A549 (cell line): ENCODE data around the gene WDR70. TPM values are rescaled to one million over a fixed set of nuclear protein-coding genes. Genes with fewer than 3 reads are reported as not detected.

ENCODE experiments used
- ATAC-seq, 2 experiments: fragments of 200-7000 bp in 1 of 2; fragments of >200 bp in 1 of 2; cut with Nextera tagmentation in 1 of 2; cut with Tn5 transposase in 1 of 2; 3 replicates each; pipeline versions ENCODE4 v1.8.0 to v1.9.1; 2018 to 2020; ENCODE audit warnings: mild to moderate bottlenecking in 1 of 2, moderate library complexity in 1 of 2
- CTCF ChIA-PET: fragments of 300-600 bp; sonication (Branson Sonifier 250); formaldehyde crosslinking; extraction: SDS; loops from one replicate; lab custom pipeline; 2021; ENCODE audit warnings: antibody characterized with exemption, inconsistent platforms; lab: Yijun Ruan, JAX
- POLR2A ChIA-PET: fragments of 350-600 bp; formaldehyde crosslinking; extraction: SDS; loops from one replicate; lab custom pipeline; 2021; ENCODE audit warnings: antibody characterized with exemption, inconsistent platforms; lab: Yijun Ruan, JAX
- DNase-seq, 2 experiments: peaks; one replicate each; pipeline versions ENCODE4 v3.0.0 to v3.0.0-alpha.2; 2011 to 2016; ENCODE audit warnings: low read depth in 1 of 2, low spot score in 1 of 2
- FAIRE-seq: peaks from 2 replicates; lab custom pipeline; 2011; peaks lifted over from hg19 to GRCh38; lab: Jason Lieb, UNC
- H3K27ac ChIP-seq, 2 experiments: fragments of >200 bp; sonication (Bioruptor Twin); formaldehyde crosslinking; 3 replicates each; pipeline ENCODE4 v1.5.1; 2016 to 2017
- H3K4me1 ChIP-seq: fragments of >200 bp; sonication (Bioruptor Twin); formaldehyde crosslinking; 3 replicates; pipeline ENCODE4 v1.6.1; 2016
- H3K4me2 ChIP-seq: fragments of >200 bp; sonication (Bioruptor Twin); formaldehyde crosslinking; 3 replicates; pipeline ENCODE4 v1.6.1; 2016
- H3K4me3 ChIP-seq: fragments of >200 bp; sonication (Bioruptor Twin); formaldehyde crosslinking; 3 replicates; pipeline ENCODE4 v1.5.1; 2016
- H3K9me3 ChIP-seq: fragments of >200 bp; sonication (Bioruptor Twin); formaldehyde crosslinking; 3 replicates; pipeline ENCODE4 v1.6.1; 2016
- ATOH8 ChIP-seq: fragments of 250-450 bp; sonication (Bioruptor Pico); IDR thresholded peaks from 2 replicates; pipeline ENCODE4 v1.5.0; 2020; ENCODE audit warnings: low read depth, mild to moderate bottlenecking, moderate library complexity
- BCL3 ChIP-seq: fragments of >200 bp; sonication (Bioruptor Twin); formaldehyde crosslinking; IDR thresholded peaks from 3 replicates; pipeline ENCODE4 v1.6.1; 2016
- BHLHE40 ChIP-seq: IDR thresholded peaks from 2 replicates; pipeline ENCODE4 v1.6.1; 2012; ENCODE audit warnings: low read depth, low read length, inconsistent platforms
- CBX2 ChIP-seq: fragments of 200-600 bp; sonication (generic); IDR thresholded peaks from 2 replicates; pipeline ENCODE4 v1.6.1; 2016; ENCODE audit warnings: low read depth, mild to moderate bottlenecking, borderline replicate concordance
- CBX8 ChIP-seq: fragments of 200-600 bp; sonication (generic); IDR thresholded peaks from 2 replicates; pipeline ENCODE4 v1.6.1; 2016
- CEBPB ChIP-seq, 2 experiments: fragments of >200 bp in 1 of 2; sonication (Bioruptor Twin) in 1 of 2; formaldehyde crosslinking in 1 of 2; IDR thresholded peaks; 2 replicates each; pipeline ENCODE4 v1.6.1; 2012 to 2016
- CHD2 ChIP-seq: fragments of 150-350 bp; IDR thresholded peaks from 2 replicates; pipeline ENCODE4 v1.6.1; 2014; ENCODE audit warnings: low read length; ENCODE audit not compliant: partially characterized antibody
- ELK1 ChIP-seq: fragments of 150-350 bp; IDR thresholded peaks from 2 replicates; pipeline ENCODE4 v1.6.1; 2014; ENCODE audit warnings: low read depth, mild to moderate bottlenecking, low read length
- EP300 ChIP-seq, 2 experiments: fragments of >200 bp; sonication (Bioruptor Twin); formaldehyde crosslinking; IDR thresholded peaks; 2 replicates in 1 of 2; 3 replicates in 1 of 2; pipeline ENCODE4 v1.6.1; 2016 to 2017
- FOSB ChIP-seq: fragments of 250-450 bp; sonication (Bioruptor Pico); IDR thresholded peaks from 2 replicates; pipeline ENCODE4 v1.5.0; 2020; ENCODE audit warnings: mild to moderate bottlenecking, moderate library complexity
- GATA3 ChIP-seq: IDR thresholded peaks from 2 replicates; pipeline ENCODE4 v1.6.1; 2012; ENCODE audit warnings: borderline replicate concordance
- HDAC2 ChIP-seq: fragments of 200-600 bp; sonication (generic); IDR thresholded peaks from 2 replicates; pipeline ENCODE4 v1.6.1; 2016
- HES2 ChIP-seq: fragments of >200 bp; sonication (Bioruptor Twin); formaldehyde crosslinking; IDR thresholded peaks from 2 replicates; pipeline ENCODE4 v1.6.1; 2016
- HMGXB4 ChIP-seq: fragments of 250-450 bp; sonication (Bioruptor Pico); IDR thresholded peaks from 2 replicates; pipeline ENCODE4 v1.5.0; 2021; ENCODE audit warnings: mild to moderate bottlenecking, moderate library complexity, borderline replicate concordance
- HOXB5 ChIP-seq: fragments of 250-450 bp; sonication (Bioruptor Pico); IDR thresholded peaks from 2 replicates; pipeline ENCODE4 v1.5.0; 2020; ENCODE audit warnings: mild to moderate bottlenecking, moderate library complexity
- JUN ChIP-seq, 2 experiments: fragments of >200 bp; sonication (Bioruptor Twin); formaldehyde crosslinking; IDR thresholded peaks; 2 replicates in 1 of 2; 3 replicates in 1 of 2; pipeline ENCODE4 v1.6.1; 2016 to 2017
- KDM1A ChIP-seq: fragments of 200-600 bp; sonication (generic); IDR thresholded peaks from 2 replicates; pipeline ENCODE4 v1.6.1; 2016; ENCODE audit warnings: low read depth, mild to moderate bottlenecking
- MYC ChIP-seq: IDR thresholded peaks from 2 replicates; pipeline ENCODE4 v1.6.1; 2012; ENCODE audit warnings: mild to moderate bottlenecking, inconsistent platforms, low read length, improper control_type of control experiment, borderline replicate concordance
- RARB ChIP-seq: fragments of 250-450 bp; sonication (Bioruptor Pico); IDR thresholded peaks from 2 replicates; pipeline ENCODE4 v1.8.0; 2021; ENCODE audit warnings: mild to moderate bottlenecking, moderate library complexity
- REST ChIP-seq: fragments of 200-600 bp; sonication (generic); IDR thresholded peaks from 2 replicates; pipeline ENCODE4 v1.6.1; 2016; ENCODE audit warnings: antibody characterized with exemption, mild to moderate bottlenecking, moderate library complexity
- RFX5 ChIP-seq: fragments of 450-650 bp; IDR thresholded peaks from 2 replicates; pipeline ENCODE4 v1.7.1; 2014; ENCODE audit warnings: antibody characterized with exemption, mild to moderate bottlenecking, moderate library complexity
- TFCP2L1 ChIP-seq: fragments of 250-450 bp; sonication (Bioruptor Pico); IDR thresholded peaks from 2 replicates; pipeline ENCODE4 v1.5.0; 2021; ENCODE audit warnings: mild to moderate bottlenecking
- TP53 ChIP-seq: fragments of 250-450 bp; sonication (Bioruptor Pico); IDR thresholded peaks from 2 replicates; pipeline ENCODE4 v1.5.0; 2021; ENCODE audit warnings: mild to moderate bottlenecking, moderate library complexity
- USF2 ChIP-seq: fragments of 450-650 bp; IDR thresholded peaks from 2 replicates; pipeline ENCODE4 v1.6.1; 2014; ENCODE audit warnings: antibody characterized with exemption
- ZC3H11A ChIP-seq: fragments of 450-650 bp; IDR thresholded peaks from 2 replicates; pipeline ENCODE4 v1.6.1; 2014; ENCODE audit warnings: antibody characterized with exemption, mild to moderate bottlenecking
- ZFP36 ChIP-seq: fragments of 450-650 bp; IDR thresholded peaks from 2 replicates; pipeline ENCODE4 v1.6.1; 2014; ENCODE audit warnings: borderline replicate concordance; ENCODE audit not compliant: partially characterized antibody
- WGBS: methylation state at CpG from one replicate; pipeline ENCODE4 v1.1.6; 2017; ENCODE audit errors: missing lambda C conversion rate; 5-methylcytosine and 5-hydroxymethylcytosine counted together
- polyA plus RNA-seq, 4 experiments: library from polyadenylated mRNA; depleted of rRNA in 3 of 4; stranded (reverse); fragments of >200 nt; fragmentation: RNase III in 1 of 4; extraction: RNeasy Plus Mini Kit Qiagen cat#74134 plus additional on column Dnase treatment in 1 of 4; gene quantifications; 2 replicates in 3 of 4; 3 replicates in 1 of 4; pipeline ENCODE4 v1.2.3, GENCODE V29; 2011 to 2017

Gene WDR70
- polyA plus RNA-seq, 2 of the 4 experiments (the other 2 are of a cell fraction): 13.8 to 28.8 TPM

GRCh38 chr5:37506241-37506640 is 127.1 kb downstream of the WDR70 start (continued):
- TF ChIP-seq HMGXB4 (CRISPR knock-in tag): no peak

- no peaks in the 10 kb centered on the region for H3K9me3 ChIP-seq
- no peak overlapping the region for H3K4me3 ChIP-seq
- no peak overlapping the region for H3K27ac ChIP-seq
- FAIRE-seq (no peak), ATAC-seq (no peak), DNase-seq (no peak)
- ChIA-PET CTCF (no interaction called here), POLR2A (no interaction called here)
- H3K4me1 ChIP-seq: no peaks in the 10 kb centered on the region
- no peak overlapping the region for H3K4me2 ChIP-seq
- WGBS: 91% methylated on average over 5 of the region's 5 CpGs
- TF ChIP-seq BHLHE40: no peak
- TF ChIP-seq ZC3H11A: no peak
- TF ChIP-seq KDM1A: no peak
- TF ChIP-seq TFCP2L1 (CRISPR knock-in tag): no peak
- no peak for TF ChIP-seq GATA3
- no peak for TF ChIP-seq ATOH8 (CRISPR knock-in tag)
- TF ChIP-seq FOSB (CRISPR knock-in tag): no peak
- no peak for TF ChIP-seq BCL3
- no peak for TF ChIP-seq CBX2
- TF ChIP-seq CHD2: no peak
- TF ChIP-seq JUN (IDR thresholded peaks at IDR 0.05): no peak
Observed at GRCh38 chr5:37506722-37507121, 127.6 kb downstream of the WDR70 start.

GRCh38 chr5:37511646-37512045 is 132.5 kb downstream of the WDR70 start:
- no peaks in the 10 kb centered on the region for H3K9me3 ChIP-seq
- 95% methylated on average over 1 of the region's 1 CpG for WGBS
- DNase-seq: no peak
- H3K4me3 ChIP-seq: no peak overlapping the region
- no peak overlapping the region for H3K4me2 ChIP-seq
- ATAC-seq: no peak
- no peak for TF ChIP-seq CEBPB (IDR thresholded peaks at IDR 0.05)
- no peak for TF ChIP-seq FOSB (CRISPR knock-in tag)
- TF ChIP-seq BHLHE40: no peak
- no peak for TF ChIP-seq CBX8
- TF ChIP-seq TP53 (CRISPR knock-in tag): no peak
- no peak for TF ChIP-seq HOXB5 (CRISPR knock-in tag)
- TF ChIP-seq RFX5: no peak
- TF ChIP-seq ELK1: no peak
- TF ChIP-seq CBX2: no peak
- TF ChIP-seq EP300 (IDR thresholded peaks at IDR 0.05): no peak
- TF ChIP-seq REST: no peak
- no peak for TF ChIP-seq USF2
- no peak for TF ChIP-seq MYC
- no peak for TF ChIP-seq HES2
- TF ChIP-seq HDAC2: no peak
- TF ChIP-seq RARB: no peak
- no peak for TF ChIP-seq ZFP36
- no peak for TF ChIP-seq ZC3H11A
- no peak overlapping the region for H3K27ac ChIP-seq
- no peak for FAIRE-seq
- ChIA-PET CTCF (no interaction called here), POLR2A (no interaction called here)
- no peaks in the 10 kb centered on the region for H3K4me1 ChIP-seq
